HepG2 (cell line): ENCODE measurements around the gene NME7. TPM values are rescaled to one million over a fixed set of nuclear protein-coding genes. Genes with fewer than 3 reads are reported as not detected.

Experiments used
- EHMT2 ChIP-seq: fragments of 200-600 bp; sonication (generic); IDR thresholded peaks from 2 replicates; pipeline ENCODE4 v1.7.0; 2017; ENCODE audit warnings: antibody characterized with exemption, low read depth, low read length, borderline replicate concordance
- GATAD1 ChIP-seq: IDR thresholded peaks from 2 replicates; pipeline ENCODE4 v1.6.1; 2016; ENCODE audit warnings: missing genetic modification reagents, missing compliant biosample characterization
- SIN3A ChIP-seq: IDR thresholded peaks from 2 replicates; pipeline ENCODE4 v1.6.1; 2011; ENCODE audit warnings: low read depth, mild to moderate bottlenecking, control low read depth, low read length, borderline replicate concordance
- ZNF674 ChIP-seq: sonication (generic); formaldehyde crosslinking; IDR thresholded peaks from 2 replicates; pipeline ENCODE4 v1.5.0; 2020; ENCODE audit warnings: low read depth, mild to moderate bottlenecking, missing genetic modification reagents
- polyA plus RNA-seq, 8 experiments: library from polyadenylated mRNA; depleted of rRNA in 3 of 8; stranded (reverse) in 7 of 8; unstranded in 1 of 8; fragments of >200 nt; fragmentation: Illumina TruSeq in 4 of 8; extraction: Trizol in 4 of 8; gene quantifications; 2 replicates each; pipeline versions ENCODE4 v1.2.1 to v1.2.3, GENCODE V29; 2011 to 2016; ENCODE audit warnings: low read depth in 4 of 8, missing spikeins in 1 of 8, mixed read lengths in 1 of 8; ENCODE audit not compliant: insufficient read depth in 1 of 8
- total RNA-seq, 5 experiments: library from RNA; depleted of rRNA; stranded (reverse); fragments of >200 nt; fragmentation: Illumina TruSeq; extraction: Trizol; gene quantifications; 2 replicates each; pipeline ENCODE4 v1.2.3, GENCODE V29; 2016; ENCODE audit warnings: low read depth in 1 of 5
- TF ChIP-seq, protein P1 (sequence below): sonication (generic); formaldehyde crosslinking; conservative IDR thresholded peaks from 2 replicates; pipeline ENCODE4 v1.8.1; 2023; ENCODE audit warnings: missing genetic modification reagents
- TF ChIP-seq, protein P2 (sequence below): sonication (generic); formaldehyde crosslinking; conservative IDR thresholded peaks from 2 replicates; pipeline ENCODE4 v1.4.0; 2020; ENCODE audit warnings: missing genetic modification reagents
- TF ChIP-seq, protein P3 (sequence below): sonication (generic); formaldehyde crosslinking; conservative IDR thresholded peaks from 2 replicates; pipeline ENCODE4 v1.4.0; 2020; ENCODE audit warnings: mild to moderate bottlenecking, missing genetic modification reagents, moderate library complexity
- TF ChIP-seq, protein P4 (sequence below): sonication (generic); formaldehyde crosslinking; IDR thresholded peaks from 2 replicates; pipeline ENCODE4 v1.9.0; 2021; ENCODE audit warnings: missing genetic modification reagents, borderline replicate concordance
- TF ChIP-seq, protein P5 (sequence below): sonication (generic); formaldehyde crosslinking; IDR thresholded peaks from 2 replicates; pipeline ENCODE4 v1.9.0; 2022; ENCODE audit warnings: missing genetic modification reagents, mild to moderate bottlenecking, borderline replicate concordance
- TF ChIP-seq, protein P6 (sequence below): sonication (generic); formaldehyde crosslinking; IDR thresholded peaks from 2 replicates; pipeline ENCODE4 v1.5.0; 2020; ENCODE audit warnings: mild to moderate bottlenecking, low read depth, missing genetic modification reagents, borderline replicate concordance
- TF ChIP-seq, protein P7 (sequence below): sonication (generic); formaldehyde crosslinking; IDR thresholded peaks from 2 replicates; pipeline ENCODE4 v1.5.0; 2020; ENCODE audit warnings: mild to moderate bottlenecking, missing genetic modification reagents

NME7 gene
- total and polyA plus RNA-seq, 2 of the 13 experiments (the other 11 are each of a cell fraction or from before 2014, with no cell fraction given) = 9.4 to 22.5 TPM

DNA sequence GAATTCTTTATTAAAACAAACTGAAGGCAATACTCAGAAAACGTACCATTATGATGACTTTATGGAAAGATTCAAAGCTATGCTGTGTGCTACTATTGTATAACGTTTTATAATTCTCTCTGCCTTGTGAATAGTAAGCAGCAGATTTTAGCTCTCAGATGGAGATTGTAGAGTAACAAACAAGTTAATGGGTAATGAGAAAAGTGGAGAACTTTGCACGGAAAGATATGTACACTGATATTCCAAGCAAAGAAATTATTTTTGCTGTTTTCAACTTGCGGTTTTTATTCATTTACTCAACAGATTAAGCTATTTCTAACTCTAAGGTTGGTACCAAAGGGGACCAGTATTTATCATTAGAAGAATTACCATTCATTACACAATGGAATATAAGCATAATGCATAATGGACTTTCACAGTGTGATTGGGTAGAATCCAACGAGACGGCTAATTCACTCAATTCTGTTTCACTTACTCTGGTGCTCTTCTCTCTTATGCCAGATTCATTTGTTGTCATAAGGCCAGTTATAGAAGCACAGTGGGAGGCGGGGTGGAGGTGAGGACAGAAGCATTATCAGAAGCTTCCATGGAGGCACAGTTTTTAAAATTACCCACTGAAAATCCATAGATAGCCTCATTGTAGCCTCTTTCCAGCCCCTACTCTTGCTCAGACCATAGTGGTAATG lies 222.5 kb downstream of the NME7 start (continued):
- TF ChIP-seq, protein P1, sequence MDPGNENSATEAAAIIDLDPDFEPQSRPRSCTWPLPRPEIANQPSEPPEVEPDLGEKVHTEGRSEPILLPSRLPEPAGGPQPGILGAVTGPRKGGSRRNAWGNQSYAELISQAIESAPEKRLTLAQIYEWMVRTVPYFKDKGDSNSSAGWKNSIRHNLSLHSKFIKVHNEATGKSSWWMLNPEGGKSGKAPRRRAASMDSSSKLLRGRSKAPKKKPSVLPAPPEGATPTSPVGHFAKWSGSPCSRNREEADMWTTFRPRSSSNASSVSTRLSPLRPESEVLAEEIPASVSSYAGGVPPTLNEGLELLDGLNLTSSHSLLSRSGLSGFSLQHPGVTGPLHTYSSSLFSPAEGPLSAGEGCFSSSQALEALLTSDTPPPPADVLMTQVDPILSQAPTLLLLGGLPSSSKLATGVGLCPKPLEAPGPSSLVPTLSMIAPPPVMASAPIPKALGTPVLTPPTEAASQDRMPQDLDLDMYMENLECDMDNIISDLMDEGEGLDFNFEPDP (CRISPR knock-in tag) = no peak
- TF ChIP-seq, protein P2, sequence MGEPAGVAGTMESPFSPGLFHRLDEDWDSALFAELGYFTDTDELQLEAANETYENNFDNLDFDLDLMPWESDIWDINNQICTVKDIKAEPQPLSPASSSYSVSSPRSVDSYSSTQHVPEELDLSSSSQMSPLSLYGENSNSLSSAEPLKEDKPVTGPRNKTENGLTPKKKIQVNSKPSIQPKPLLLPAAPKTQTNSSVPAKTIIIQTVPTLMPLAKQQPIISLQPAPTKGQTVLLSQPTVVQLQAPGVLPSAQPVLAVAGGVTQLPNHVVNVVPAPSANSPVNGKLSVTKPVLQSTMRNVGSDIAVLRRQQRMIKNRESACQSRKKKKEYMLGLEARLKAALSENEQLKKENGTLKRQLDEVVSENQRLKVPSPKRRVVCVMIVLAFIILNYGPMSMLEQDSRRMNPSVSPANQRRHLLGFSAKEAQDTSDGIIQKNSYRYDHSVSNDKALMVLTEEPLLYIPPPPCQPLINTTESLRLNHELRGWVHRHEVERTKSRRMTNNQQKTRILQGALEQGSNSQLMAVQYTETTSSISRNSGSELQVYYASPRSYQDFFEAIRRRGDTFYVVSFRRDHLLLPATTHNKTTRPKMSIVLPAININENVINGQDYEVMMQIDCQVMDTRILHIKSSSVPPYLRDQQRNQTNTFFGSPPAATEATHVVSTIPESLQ = no peak
- TF ChIP-seq, protein P3, sequence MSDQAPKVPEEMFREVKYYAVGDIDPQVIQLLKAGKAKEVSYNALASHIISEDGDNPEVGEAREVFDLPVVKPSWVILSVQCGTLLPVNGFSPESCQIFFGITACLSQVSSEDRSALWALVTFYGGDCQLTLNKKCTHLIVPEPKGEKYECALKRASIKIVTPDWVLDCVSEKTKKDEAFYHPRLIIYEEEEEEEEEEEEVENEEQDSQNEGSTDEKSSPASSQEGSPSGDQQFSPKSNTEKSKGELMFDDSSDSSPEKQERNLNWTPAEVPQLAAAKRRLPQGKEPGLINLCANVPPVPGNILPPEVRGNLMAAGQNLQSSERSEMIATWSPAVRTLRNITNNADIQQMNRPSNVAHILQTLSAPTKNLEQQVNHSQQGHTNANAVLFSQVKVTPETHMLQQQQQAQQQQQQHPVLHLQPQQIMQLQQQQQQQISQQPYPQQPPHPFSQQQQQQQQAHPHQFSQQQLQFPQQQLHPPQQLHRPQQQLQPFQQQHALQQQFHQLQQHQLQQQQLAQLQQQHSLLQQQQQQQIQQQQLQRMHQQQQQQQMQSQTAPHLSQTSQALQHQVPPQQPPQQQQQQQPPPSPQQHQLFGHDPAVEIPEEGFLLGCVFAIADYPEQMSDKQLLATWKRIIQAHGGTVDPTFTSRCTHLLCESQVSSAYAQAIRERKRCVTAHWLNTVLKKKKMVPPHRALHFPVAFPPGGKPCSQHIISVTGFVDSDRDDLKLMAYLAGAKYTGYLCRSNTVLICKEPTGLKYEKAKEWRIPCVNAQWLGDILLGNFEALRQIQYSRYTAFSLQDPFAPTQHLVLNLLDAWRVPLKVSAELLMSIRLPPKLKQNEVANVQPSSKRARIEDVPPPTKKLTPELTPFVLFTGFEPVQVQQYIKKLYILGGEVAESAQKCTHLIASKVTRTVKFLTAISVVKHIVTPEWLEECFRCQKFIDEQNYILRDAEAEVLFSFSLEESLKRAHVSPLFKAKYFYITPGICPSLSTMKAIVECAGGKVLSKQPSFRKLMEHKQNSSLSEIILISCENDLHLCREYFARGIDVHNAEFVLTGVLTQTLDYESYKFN (CRISPR knock-in tag) = peak; percentile 94
- TF ChIP-seq GATAD1 (CRISPR knock-in tag) (no peak), ZNF674 (CRISPR knock-in tag) (no peak), EHMT2 (peak; percentile 65; the same call in 1 of the 2 replicates), SIN3A (no peak)
- TF ChIP-seq, protein P4, sequence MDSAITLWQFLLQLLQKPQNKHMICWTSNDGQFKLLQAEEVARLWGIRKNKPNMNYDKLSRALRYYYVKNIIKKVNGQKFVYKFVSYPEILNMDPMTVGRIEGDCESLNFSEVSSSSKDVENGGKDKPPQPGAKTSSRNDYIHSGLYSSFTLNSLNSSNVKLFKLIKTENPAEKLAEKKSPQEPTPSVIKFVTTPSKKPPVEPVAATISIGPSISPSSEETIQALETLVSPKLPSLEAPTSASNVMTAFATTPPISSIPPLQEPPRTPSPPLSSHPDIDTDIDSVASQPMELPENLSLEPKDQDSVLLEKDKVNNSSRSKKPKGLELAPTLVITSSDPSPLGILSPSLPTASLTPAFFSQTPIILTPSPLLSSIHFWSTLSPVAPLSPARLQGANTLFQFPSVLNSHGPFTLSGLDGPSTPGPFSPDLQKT (CRISPR knock-in tag) = no peak
- TF ChIP-seq, protein P5, sequence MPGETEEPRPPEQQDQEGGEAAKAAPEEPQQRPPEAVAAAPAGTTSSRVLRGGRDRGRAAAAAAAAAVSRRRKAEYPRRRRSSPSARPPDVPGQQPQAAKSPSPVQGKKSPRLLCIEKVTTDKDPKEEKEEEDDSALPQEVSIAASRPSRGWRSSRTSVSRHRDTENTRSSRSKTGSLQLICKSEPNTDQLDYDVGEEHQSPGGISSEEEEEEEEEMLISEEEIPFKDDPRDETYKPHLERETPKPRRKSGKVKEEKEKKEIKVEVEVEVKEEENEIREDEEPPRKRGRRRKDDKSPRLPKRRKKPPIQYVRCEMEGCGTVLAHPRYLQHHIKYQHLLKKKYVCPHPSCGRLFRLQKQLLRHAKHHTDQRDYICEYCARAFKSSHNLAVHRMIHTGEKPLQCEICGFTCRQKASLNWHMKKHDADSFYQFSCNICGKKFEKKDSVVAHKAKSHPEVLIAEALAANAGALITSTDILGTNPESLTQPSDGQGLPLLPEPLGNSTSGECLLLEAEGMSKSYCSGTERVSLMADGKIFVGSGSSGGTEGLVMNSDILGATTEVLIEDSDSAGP = no peak
- TF ChIP-seq, protein P6, sequence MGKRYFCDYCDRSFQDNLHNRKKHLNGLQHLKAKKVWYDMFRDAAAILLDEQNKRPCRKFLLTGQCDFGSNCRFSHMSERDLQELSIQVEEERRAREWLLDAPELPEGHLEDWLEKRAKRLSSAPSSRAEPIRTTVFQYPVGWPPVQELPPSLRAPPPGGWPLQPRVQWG (CRISPR knock-in tag) = no peak
- TF ChIP-seq, protein P7, sequence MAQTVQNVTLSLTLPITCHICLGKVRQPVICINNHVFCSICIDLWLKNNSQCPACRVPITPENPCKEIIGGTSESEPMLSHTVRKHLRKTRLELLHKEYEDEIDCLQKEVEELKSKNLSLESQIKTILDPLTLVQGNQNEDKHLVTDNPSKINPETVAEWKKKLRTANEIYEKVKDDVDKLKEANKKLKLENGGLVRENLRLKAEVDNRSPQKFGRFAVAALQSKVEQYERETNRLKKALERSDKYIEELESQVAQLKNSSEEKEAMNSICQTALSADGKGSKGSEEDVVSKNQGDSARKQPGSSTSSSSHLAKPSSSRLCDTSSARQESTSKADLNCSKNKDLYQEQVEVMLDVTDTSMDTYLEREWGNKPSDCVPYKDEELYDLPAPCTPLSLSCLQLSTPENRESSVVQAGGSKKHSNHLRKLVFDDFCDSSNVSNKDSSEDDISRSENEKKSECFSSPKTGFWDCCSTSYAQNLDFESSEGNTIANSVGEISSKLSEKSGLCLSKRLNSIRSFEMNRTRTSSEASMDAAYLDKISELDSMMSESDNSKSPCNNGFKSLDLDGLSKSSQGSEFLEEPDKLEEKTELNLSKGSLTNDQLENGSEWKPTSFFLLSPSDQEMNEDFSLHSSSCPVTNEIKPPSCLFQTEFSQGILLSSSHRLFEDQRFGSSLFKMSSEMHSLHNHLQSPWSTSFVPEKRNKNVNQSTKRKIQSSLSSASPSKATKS (CRISPR knock-in tag) = no peak
- TF ChIP-seq, all 625 proteins: peak for 45
